Activated CD4-positive, alpha-beta T cell treated with anti-CD3 and anti-CD28 coated beads, Interleukin-2, amount 50 U/mL, for 24 hours (primary cell): ENCODE measurements around the gene SELP.

Source experiments
- DNase-seq, 2 donors: peaks; one replicate each; pipeline ENCODE4 v3.0.0-alpha.2; 2020; ENCODE audit warnings: low read depth in 1 of 2, low spot score in 1 of 2

The SELP gene

DNA sequence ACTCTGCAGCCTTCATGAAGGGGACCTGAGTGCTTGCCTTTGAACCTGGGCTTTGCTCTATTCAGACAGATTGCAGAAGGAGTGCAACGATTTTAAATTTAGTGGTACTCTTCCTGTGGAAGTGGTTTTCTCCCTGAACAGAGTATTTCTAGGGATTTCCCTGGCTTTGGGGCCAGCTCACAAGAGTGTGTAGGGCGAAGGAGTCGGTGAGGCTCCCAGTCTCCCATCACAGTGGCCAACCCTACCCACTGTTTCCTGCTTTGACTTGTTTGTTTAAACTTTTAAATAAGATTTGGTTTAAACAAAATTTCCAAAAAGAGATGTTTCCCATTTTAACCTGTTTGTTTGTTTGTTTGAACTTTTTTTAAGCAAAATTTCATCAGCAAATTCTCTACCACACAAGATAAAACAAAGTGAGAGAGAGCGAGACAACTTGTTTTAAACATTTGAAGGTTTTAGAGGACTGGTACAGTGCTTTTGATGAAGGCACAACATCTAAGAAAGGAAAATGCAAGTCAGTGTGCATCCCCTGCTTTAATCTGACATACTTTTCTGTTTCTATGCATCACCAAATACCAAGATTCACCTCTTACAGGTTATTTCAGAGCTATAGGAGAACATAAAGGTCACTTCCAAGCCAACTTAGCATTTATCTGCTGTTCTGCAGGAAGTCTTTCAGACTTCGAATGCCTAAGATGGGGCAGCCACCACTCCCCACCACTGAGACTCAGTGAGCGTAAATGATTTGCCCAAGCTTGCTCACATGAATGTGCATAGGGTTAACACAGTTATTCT lies 6.6 kb downstream of the SELP start:
- no peak for DNase-seq

DNA sequence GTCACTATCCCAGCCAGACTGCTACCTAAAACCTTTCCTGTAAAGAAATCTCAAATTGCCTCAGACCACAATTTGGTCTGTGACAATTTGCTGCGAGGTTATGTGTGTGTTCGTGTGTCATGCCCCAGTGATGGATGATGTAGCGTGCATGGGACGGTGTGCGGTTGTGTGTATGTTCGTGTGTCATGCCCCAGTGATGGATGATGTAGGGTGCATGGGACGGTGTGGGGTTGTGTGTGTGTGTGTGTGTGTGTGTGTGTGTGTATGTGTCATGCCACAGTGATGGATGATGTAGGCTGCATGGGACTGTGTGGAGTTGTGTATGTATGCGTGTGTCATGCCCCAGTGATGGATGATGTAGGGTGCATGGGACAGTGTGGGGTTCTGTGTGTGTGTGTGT lies 9.4 kb downstream of the SELP start:
- DNase-seq = no peak

DNA sequence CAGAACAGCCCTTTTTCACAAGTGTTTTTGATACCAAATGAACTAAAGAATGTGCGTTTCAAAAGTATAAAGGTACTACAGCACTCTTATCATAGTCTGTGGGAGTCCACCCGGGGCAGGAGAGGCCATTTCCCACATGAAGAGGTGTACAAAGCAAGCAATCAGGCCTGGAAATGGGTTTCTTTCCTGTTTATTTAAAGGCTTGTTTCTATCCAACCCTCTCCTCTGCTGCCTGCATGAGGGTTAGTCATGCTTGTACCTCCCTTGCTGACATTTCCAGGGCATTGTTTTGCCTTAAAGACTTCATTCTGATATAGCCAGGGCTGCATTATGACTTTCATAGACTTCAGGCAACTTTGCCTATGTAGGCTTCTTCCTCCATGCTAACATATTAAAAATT lies 11.6 kb downstream of the SELP start:
- DNase-seq = no peak

DNA sequence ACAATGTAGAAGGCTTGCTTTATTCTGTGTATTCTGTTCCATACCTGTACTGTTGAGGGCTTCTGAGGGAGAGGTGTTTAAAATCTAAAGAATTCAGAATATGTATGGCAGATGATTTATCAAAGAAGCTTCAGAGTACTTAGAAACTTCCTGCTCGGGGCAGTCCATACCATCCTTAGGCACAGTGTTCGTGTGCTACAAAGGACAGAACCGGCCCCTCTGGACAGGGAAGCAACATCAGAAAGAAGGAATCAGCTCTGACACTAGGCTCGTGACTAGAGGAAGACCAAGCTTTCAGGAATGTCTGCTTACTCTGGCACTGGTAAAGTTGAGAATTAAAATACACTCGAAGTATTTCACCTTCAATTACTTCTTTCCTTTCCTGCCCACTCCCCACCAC lies 14.1 kb downstream of the SELP start:
- DNase-seq = no peak

DNA sequence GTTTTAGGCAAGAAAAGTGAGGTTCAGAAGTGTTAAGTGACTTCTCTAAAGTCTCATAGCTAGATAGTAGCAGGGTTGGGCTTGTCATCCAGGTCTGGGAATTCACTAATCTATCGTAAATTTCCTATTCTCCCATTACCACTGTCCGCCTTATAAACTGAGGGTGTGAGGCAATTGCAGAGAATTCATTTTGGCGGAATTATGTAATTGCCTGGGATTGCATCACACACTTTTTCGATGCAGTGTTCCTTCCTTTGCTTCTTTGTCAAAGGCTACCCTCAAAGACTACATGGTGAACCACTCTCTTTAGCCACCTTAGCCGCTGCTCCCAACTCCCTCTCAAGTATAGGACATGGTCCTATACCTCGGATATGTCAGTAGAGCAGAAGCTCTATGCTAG lies 19.1 kb downstream of the SELP start:
- no peak for DNase-seq

DNA sequence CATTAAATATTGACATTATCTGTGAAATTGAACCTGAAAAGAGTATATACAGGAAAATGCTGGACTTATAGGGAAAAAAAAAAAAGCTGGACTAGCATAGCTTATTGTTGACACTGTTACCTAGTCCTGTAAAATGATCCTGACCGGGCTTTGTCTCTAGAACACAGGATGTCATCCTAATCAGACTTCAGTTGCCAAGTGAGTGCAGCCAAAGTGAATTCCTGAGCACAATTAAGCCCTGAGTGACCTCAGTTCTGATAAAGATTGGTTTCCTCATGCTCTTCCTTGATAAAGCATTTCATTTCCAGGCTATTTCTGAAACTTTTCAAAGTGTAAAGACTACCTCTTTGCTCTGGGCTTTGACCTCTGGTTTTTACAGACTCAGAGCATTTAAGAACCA lies 19.8 kb downstream of the SELP start:
- DNase-seq = no peak

DNA sequence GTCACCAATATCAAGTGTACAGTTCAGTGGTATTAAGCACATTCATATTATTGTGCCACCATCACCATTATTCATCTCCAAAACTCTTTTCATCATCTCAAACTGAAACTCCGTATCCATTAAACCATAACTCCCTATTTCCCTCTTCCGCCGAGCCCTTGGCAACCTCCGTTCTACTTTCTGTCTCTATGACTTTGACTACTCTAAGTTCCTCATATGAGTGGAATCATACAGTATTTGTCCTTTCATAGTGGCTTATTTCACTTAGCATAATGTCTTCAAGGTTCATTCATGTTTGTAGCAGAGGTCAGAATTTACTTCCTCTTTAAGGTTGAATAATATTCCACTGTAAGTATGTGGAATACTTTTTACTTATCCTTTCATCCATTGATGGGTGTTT lies 21.7 kb downstream of the SELP start:
- DNase-seq = no peak

DNA sequence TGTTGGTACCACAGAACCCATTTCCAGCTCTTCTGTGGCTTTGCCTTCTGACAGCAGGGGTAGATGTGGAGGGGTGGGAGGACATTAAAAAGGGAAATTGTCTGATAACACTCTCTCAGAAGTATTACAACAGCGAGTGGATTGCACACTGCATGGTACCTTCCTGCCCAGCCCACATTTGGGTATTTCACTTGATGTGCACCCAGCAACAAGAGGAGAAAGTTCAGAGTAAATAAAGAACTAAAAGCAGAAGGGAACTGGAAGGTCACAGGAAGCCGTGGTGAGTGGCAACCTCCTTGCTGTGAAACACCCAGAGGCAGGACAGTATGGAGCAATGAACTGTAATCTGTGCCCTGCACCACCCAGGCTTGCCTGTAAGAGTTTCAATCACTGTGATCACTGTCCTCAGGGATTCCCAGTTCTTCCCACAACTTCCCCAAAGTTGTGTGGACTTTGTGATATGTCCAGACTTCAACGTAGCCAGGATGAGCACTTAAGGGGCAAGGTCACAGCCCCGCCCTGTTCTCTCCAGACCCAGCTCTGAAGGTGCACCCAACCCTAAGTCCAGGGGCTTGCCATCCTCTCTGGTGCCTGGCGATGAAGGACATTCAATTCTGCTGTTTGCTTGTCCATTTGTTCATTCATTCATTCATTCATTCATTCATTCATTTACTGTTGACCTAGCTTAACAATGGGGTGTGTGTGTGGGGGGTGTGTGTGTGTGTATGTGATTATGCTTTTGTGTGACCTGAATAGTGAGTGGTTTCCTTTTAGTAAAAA lies 25.0 kb downstream of the SELP start:
- DNase-seq = no peak

DNA sequence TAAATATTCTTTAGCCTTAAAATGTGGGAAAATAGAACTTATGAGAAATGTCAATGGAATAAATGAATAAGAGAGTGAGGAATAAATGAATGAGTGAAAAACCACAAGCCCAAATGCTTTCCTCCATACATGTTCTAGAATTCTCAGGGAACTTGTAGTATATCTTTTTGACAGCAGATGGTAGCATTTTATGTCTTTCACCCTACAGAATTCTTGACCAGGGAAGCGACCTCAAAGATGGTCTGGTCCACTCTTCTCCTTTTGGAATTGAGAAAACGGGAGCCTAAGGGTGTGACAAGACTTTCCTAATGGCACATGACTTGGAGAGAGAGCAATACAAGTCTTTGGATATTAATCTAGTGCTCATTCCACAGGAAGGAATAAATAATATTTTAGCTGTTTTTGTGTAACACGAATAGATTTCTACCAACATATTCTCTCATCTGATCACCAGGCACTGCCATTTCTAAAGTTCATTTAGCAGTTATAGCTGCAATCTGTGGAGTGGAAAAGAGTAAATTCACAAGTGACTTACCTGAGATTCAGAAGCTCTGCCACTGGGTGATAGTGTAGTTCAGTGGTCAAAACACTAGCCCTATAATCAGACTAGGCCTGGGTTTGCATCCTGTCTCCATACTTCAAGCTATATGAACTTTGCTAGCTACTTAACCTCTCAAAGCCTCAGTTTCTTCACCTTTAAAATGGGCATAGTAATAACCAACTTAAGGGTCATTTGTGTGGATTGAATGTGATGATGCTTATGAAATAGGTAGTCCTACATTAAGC lies 28.6 kb downstream of the SELP start:
- DNase-seq = no peak

DNA sequence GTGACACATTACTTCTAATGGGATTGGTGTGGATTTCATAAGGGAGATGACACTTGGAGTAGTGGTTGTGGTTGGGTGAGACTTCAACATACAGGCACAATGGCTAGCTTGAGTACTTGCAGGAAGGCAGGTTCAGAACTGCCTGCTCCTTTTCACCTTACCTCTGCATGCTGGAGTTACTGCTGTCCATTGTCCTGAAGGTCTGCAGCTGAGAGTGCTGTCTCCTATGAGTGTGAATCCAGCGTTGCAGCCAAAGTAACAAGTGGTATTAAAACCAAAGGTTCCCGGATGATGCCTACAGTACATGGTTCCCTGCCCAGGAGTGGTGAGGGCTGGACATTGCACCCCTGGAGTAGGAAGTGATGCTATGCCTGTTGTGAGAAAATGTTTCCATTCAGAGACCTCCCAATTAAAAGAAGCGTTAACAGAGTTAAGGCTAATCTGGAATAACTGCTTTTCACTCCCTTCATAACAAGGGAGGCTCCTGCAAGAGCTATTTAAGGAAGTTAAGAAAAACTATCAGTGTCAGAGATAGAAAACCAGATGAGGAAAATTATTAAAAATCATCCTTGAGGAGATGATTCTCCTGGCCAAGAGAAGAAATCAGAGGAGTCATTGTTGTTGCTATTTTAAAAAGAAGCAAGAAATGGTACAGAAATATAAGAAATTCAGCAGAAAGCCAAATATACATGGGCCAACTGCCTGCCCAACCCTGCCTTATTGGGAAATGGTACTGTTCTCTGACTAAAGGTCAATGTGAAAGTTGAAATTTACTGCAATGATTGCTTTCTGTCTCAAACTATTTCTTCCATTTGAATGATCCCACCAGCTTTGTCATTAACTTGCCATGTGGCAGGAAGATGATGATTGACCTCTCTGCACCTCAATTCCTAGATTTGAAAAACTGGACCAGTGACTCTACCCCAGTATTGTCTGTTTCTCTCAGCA lies 33.9 kb downstream of the SELP start:
- DNase-seq = no peak

DNA sequence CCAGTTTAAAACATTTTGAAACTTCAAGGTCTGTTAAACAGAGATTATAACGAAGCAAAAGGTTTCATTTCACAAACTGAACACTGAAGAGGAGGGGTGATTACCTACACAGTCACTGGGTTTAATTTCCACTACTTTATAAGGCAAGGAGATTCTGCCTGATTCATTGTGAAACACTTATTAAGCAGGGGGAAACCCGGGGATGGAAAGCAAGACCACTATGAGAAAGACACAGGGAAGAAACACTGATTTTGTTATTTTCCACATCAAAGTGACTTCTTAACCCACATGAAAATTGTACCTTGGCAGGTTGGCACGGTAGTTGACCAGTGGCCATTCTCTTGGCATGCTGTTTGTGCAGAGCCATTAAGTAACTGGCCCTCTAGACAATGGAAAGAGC lies 35.5 kb downstream of the SELP start:
- peak in 1 of 2 donors; percentile 55 for DNase-seq

DNA sequence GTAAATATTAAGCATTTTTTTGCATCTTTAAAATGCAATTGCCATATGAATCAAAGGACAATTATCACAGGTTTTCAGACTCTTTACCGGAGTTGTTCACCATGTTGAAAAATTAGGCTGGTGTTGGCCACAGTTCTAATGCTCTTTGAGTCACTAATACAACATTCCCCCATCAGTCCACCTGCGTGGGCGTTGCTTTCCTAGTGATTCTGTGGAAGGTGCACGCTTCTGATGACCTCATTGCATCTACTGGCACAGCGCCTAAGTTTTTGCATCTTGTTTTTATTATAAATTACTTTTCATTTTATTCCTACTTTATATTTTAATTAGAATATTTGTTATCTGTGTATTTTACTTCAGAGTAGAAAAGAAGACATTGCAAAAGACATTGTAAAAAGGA lies 39.0 kb downstream of the SELP start:
- no peak for DNase-seq

DNA sequence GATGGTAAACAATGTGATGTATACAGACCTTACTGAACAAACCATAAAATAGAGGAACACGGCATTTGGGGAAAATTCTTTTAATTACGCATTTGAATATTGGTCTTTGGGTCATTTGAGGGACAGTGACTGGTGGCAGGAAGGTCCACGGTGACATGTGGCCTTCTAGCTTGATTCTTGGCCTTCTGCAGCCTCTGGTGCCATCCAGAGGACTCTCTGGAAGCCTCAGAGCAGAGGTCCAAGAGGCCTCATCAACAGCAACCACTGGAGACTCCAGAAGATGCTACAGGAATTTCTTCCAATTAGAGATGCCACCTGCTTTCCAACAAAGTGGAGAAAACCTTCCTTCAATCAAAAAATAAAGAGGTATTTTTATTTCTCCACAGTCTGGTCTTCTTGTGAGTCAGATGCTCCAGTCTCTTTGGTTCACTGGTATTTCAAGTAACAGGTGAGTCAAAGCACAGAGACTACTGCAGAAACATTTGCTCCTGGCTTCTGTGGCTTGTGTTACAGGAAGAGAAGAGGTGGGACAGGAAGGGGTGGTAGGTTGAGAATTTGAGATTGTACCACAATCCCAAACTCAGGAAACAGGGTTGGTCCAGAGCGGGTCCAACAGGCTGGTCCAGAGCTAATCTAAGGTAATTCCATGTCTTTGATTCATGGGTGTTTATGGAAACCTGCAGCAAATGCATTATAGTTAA lies 41.0 kb downstream of the SELP start:
- peak in 1 of 2 donors; percentile 54 for DNase-seq

DNA sequence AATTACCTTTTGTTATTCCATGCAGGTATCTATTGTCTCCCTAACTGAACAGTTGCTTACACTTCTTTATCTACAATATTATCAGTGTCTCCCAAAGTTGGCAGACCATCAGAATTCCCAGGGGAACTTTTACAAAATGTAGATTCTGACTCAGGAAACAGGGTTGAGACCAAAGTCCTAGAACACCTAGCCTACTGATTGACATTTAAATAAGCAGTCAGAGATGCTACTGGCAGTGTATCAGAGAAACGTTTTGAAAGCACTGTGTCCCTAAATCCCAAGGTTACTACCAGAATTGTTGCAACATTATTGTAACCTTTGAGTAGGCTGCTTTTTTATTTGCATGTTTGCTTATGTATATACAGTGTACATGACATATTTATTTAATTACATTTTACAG lies 41.8 kb downstream of the SELP start:
- DNase-seq = no peak

DNA sequence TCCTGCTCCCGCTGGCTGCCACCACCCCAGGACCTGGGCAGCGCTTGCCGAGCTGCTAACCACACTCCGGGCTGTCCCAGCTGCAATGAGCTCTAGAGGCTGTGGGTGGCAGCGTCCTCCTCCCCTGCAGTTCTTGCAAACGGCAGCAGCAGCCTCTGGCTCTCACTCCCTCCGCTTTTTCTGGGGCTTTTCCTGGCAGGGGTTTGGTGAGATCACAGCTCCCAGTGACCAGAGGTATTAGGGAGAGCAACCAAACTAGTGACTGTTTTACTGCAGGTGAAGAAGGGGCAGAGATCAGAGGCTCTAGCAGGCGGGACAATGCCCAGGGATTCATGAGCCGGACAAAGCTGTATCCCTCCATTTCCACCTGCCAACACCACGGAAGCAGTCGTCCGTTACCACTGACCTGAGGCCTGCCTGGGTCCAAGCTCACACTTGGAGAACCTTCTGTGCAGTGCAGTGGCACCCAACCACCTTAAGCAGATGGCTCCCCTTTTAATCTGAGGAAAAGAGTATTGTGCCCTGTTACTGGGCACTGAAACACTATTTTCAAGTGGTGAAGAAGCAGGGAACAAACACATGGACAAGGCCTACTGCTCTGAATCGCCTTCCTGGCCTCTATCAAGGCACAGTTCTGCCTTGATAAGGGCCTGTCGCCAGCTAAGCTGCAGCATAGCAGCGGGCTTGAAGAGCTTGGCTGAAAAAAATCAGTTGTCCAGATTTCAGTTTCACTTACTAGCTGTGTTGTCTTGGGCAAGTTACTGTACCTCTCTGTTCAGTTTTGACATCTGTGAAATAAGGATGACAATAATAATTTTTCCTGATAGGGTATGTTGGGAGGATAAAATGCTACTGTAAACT lies 43.3 kb downstream of the SELP start, which contains the start of gene F5:
F5 (minus strand) TSS at position 87 of the 861 bp plus-strand sequence. CDS start 95 bp downstream, outside the sequence.
- DNase-seq = peak; percentile 56 to 82

DNA sequence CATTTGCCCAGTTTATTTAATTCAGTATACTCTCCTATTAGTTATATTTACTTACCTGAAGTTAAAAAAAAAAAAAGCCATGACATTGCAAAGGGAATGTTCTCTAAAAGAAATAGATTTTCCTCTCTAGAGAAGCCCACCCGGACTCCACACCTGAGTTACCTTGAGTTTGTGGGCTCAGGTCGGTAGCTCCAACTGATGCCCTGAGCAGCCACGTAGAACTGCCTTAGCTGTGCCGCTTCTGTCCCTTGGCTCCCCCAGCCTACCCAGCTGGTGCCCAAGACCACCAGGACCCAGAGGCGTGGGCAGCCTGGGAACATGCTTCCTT lies 43.9 kb downstream of the SELP start:
- DNase-seq = no peak

DNA sequence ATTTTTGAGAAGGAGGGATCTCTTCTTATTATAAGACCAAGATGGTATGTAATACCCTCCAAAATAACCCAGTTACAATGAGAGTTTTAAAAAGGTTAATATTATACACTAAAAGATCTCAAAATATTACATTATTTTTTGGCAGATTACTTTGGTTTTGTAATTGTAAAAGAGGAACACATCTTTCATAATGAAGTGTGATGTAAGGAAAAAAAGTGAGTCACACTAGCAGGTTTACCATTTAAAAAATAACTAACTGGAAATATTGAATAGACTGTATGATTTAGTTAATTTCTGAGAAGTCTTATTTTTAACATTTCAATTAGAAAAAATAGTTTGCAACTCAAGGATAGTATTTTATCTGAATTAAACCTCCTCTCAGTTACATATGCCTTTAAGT lies 44.7 kb downstream of the SELP start:
- no peak for DNase-seq

DNA sequence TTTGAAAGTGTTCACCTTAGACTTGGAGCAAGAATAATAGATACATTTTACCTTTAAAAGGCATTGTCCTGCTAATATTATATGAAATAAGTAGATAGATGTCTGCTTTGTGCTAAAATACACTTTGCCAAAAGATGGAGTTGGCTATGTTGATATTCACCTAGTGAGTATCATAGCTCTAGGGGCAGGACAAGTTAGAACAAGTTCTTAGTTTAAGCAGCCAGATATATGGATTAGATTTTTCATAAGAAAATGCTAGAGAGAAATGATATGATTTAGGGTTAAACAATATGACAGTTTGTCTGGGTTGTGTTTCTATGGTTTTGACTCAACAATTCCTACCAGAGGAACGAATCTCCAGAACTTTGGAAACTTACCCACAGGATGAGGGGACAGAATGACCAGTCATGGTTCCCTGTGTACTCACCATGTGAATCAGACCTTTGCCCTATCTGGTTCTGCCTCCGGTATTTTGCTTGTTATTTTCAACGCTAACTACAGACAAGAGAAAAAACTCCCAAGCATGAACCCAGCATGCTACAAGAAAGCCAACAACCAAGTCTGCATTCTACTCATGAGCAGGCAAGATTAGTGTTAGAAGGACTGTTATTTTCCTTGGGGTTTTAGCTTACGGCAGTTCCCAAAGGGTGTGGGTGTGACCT lies 45.3 kb downstream of the SELP start:
- DNase-seq = peak in 1 of 2 donors; percentile 38
